Activated naive CD4-positive, alpha-beta T cell treated with anti-CD3 and anti-CD28 coated beads, Interleukin-2, amount 10 ng/mL, durations not matched to agents 7 days and 5 days (primary cell): ENCODE data around the gene NMRK2.

ENCODE experiments used
- CTCF ChIA-PET: fragments of 350-600 bp; sonication (Branson Sonifier 250); formaldehyde crosslinking; loops from one replicate; lab custom pipeline; 2021; ENCODE audit warnings: antibody characterized with exemption; lab: Charles Lee
- DNase-seq: peaks from one replicate; pipeline ENCODE4 v3.0.0-alpha.2; 2020
- H3K27ac Mint-ChIP-seq: one replicate; pipeline ENCODE4 v1.8.0; 2021; ENCODE audit warnings: mild to moderate bottlenecking, moderate library complexity, mixed read lengths
- H3K27me3 Mint-ChIP-seq: one replicate; pipeline ENCODE4 v1.8.0; 2021; ENCODE audit warnings: mild to moderate bottlenecking, mixed read lengths
- H3K36me3 Mint-ChIP-seq: one replicate; pipeline ENCODE4 v1.8.0; 2021; ENCODE audit warnings: mixed read lengths
- H3K4me1 Mint-ChIP-seq: one replicate; pipeline ENCODE4 v1.8.0; 2021; ENCODE audit warnings: mixed read lengths
- H3K4me3 Mint-ChIP-seq: one replicate; pipeline ENCODE4 v1.8.0; 2021; ENCODE audit warnings: mild to moderate bottlenecking, moderate library complexity, mixed read lengths
- H3K9me3 Mint-ChIP-seq: one replicate; pipeline ENCODE4 v1.8.0; 2021; ENCODE audit warnings: mixed read lengths

The NMRK2 gene

GRCh38 chr19:3986260-3987041 is 53.6 kb downstream of the NMRK2 start:
- peaks cover 63% of the 10 kb centered on the region for H3K4me1 Mint-ChIP-seq
- DNase-seq, result peak; percentile 73
- H3K36me3 Mint-ChIP-seq, result peaks cover 34% of the 10 kb centered on the region
- CTCF ChIA-PET, result interaction anchor here (0.7 to 2.1 kb wide), 7 partner anchors 18 to 218 kb away, joined by 3 to 18 read pairs (median 9); no protein-coding TSS in a partner anchor
- H3K27me3 Mint-ChIP-seq, result no peaks in the 10 kb centered on the region
- peak overlapping the region; percentile 97 for H3K4me3 Mint-ChIP-seq
- peak overlapping the region; percentile 90 for H3K27ac Mint-ChIP-seq
- no peaks in the 10 kb centered on the region for H3K9me3 Mint-ChIP-seq

GRCh38 chr19:3987619-3988371 is 54.9 kb downstream of the NMRK2 start:
- CTCF ChIA-PET, result interaction anchor here (0.6 to 2.1 kb wide), 16 partner anchors 9 to 484 kb away, joined by 3 to 18 read pairs (median 3); partner anchors contain the start of genes DAPK3, HDGFL2 and PIAS4
- Mint-ChIP-seq H3K27me3 (no peaks in the 10 kb centered on the region), H3K27ac (peak overlapping the region; percentile 89), H3K4me1 (peaks cover 58% of the 10 kb centered on the region), H3K4me3 (peak overlapping the region; percentile 72), H3K36me3 (peaks cover 22% of the 10 kb centered on the region), H3K9me3 (no peaks in the 10 kb centered on the region)
- DNase-seq, result peak; percentile 90

GRCh38 chr19:3990815-3991117 is 57.9 kb downstream of the NMRK2 start:
- Mint-ChIP-seq H3K27me3 (no peaks in the 10 kb centered on the region), H3K9me3 (no peaks in the 10 kb centered on the region), H3K4me3 (peak overlapping the region; percentile 4), H3K4me1 (peaks cover 32% of the 10 kb centered on the region), H3K36me3 (no peaks in the 10 kb centered on the region), H3K27ac (peak overlapping the region; percentile 22)
- CTCF ChIA-PET, result interaction anchor here (1.2 to 1.4 kb wide), 3 partner anchors 11 to 149 kb away, joined by 3 read pairs; no protein-coding TSS in a partner anchor
- DNase-seq, result no peak
